HCT116 (cell line): ENCODE data around the gene NEK9. TPM values are rescaled to one million over a fixed set of nuclear protein-coding genes. Genes with fewer than 3 reads are reported as not detected.

Experiments
- ATAC-seq: fragments of 200-7000 bp; cut with Tn5 transposase; 2 replicates; pipeline ENCODE4 v1.9.1; 2020; ENCODE audit warnings: mild to moderate bottlenecking, moderate library complexity
- BruUV-seq: library from RNA; stranded (reverse); fragments of 400-500 nt; replicated peaks from 2 replicates; lab custom pipeline; 2021; lab: Mats Ljungman, UMichigan
- CTCF ChIA-PET: fragments of 300-600 bp; sonication (Branson Sonifier 250); formaldehyde crosslinking; loops from one replicate; lab custom pipeline; 2021; ENCODE audit warnings: antibody characterized with exemption; lab: Charles Lee
- POLR2A ChIA-PET: fragments of 300-600, 350-600 bp; sonication (Branson Sonifier 250); formaldehyde crosslinking; loops from one replicate; lab custom pipeline; 2021; ENCODE audit warnings: antibody characterized with exemption; lab: Charles Lee
- RAD21 ChIA-PET, 2 experiments: fragments of 300-600 bp; sonication (Branson Sonifier 250); formaldehyde crosslinking; loops; one replicate each; lab custom pipeline; 2023; ENCODE audit warnings: low total read pairs in 2 of 2; ENCODE audit not compliant: uncharacterized antibody in 2 of 2, unreplicated experiment in 2 of 2, low non-redundant PET in 1 of 2; lab: Charles Lee
- DNase-seq: peaks from one replicate; pipeline ENCODE4 v3.0.0-alpha.2; 2010; ENCODE audit warnings: low read depth, low spot score
- H2AFZ ChIP-seq: fragments of 200-600 bp; shearing (Covaris generic), sonication (generic); 2 replicates; pipeline ENCODE4 v1.6.1; 2017; ENCODE audit warnings: low read depth, mixed run types, mixed read lengths, antibody characterized with exemption, low read length; ENCODE audit not compliant: poor library complexity, severe bottlenecking
- H3K27ac ChIP-seq: 2 replicates; pipeline ENCODE4 v1.5.1; 2012; ENCODE audit warnings: low read depth, low read length
- H3K27me3 ChIP-seq: fragments of 200-600 bp; sonication (generic); 2 replicates; pipeline ENCODE4 v1.6.1; 2016; ENCODE audit warnings: mixed run types, low read length, mixed read lengths; ENCODE audit not compliant: insufficient read depth
- H3K36me3 ChIP-seq, 2 experiments: fragments of 200-500 bp in 1 of 2; fragments of 200-600 bp in 1 of 2; sonication (Bioruptor generic) in 1 of 2; sonication (generic) in 1 of 2; 2 replicates each; pipeline versions ENCODE4 v1.5.1 to v1.6.1; 2014 to 2016; ENCODE audit warnings: low read length in 2 of 2, inconsistent platforms in 1 of 2, mixed read lengths in 1 of 2, mixed run types in 1 of 2; ENCODE audit not compliant: insufficient read depth in 2 of 2, control insufficient read depth in 1 of 2
- H3K4me1 ChIP-seq, 2 experiments: fragments of 200-600 bp in 1 of 2; sonication (generic) in 1 of 2; 2 replicates each; pipeline versions ENCODE4 v1.5.1 to v1.6.1; 2012 to 2017; ENCODE audit warnings: low read length in 2 of 2, inconsistent platforms in 1 of 2, mild to moderate bottlenecking in 1 of 2, mixed read lengths in 1 of 2, mixed run types in 1 of 2, moderate library complexity in 1 of 2; ENCODE audit not compliant: insufficient read depth in 2 of 2, control insufficient read depth in 1 of 2
- H3K4me2 ChIP-seq: fragments of 200-600 bp; sonication (generic); 2 replicates; pipeline ENCODE4 v1.6.1; 2017; ENCODE audit warnings: mixed run types, low read length, mixed read lengths
- H3K4me3 ChIP-seq, 2 experiments: fragments of 200-600 bp in 1 of 2; sonication (generic) in 1 of 2; replicated peaks in 1 of 2; 2 replicates each; pipeline ENCODE4 v1.5.1; 2011 to 2016; ENCODE audit warnings: low read length in 2 of 2, control low read depth in 1 of 2, low read depth in 1 of 2, mild to moderate bottlenecking in 1 of 2, mixed read lengths in 1 of 2, mixed run types in 1 of 2
- H3K79me2 ChIP-seq: fragments of 200-600 bp; sonication (generic); 2 replicates; pipeline ENCODE4 v1.6.1; 2017; ENCODE audit warnings: mild to moderate bottlenecking, mixed run types, low read length, moderate library complexity, mixed read lengths; ENCODE audit not compliant: insufficient read depth
- H3K9ac ChIP-seq: fragments of 200-600 bp; sonication (generic); 2 replicates; pipeline ENCODE4 v1.6.1; 2016; ENCODE audit warnings: low read length, mixed read lengths
- H3K9me2 ChIP-seq: fragments of 200-600 bp; sonication (generic), shearing (Covaris generic); 2 replicates; pipeline ENCODE4 v1.6.1; 2017; ENCODE audit warnings: mixed run types, mild to moderate bottlenecking, moderate library complexity; ENCODE audit not compliant: insufficient read depth
- H3K9me3 ChIP-seq, 2 experiments: fragments of 200-500 bp in 1 of 2; fragments of 200-600 bp in 1 of 2; sonication (Bioruptor generic) in 1 of 2; sonication (generic) in 1 of 2; 2 replicates each; pipeline ENCODE4 v1.6.1; 2014 to 2017; ENCODE audit warnings: low read length in 2 of 2, mixed read lengths in 2 of 2, inconsistent platforms in 1 of 2, low read depth in 1 of 2, mild to moderate bottlenecking in 1 of 2, mixed run types in 1 of 2, moderate library complexity in 1 of 2; ENCODE audit not compliant: control insufficient read depth in 1 of 2, insufficient read depth in 1 of 2
- H4K20me1 ChIP-seq: fragments of 200-600 bp; sonication (generic), shearing (Covaris generic); 2 replicates; pipeline ENCODE4 v1.6.1; 2017; ENCODE audit warnings: mixed run types, mild to moderate bottlenecking, moderate library complexity; ENCODE audit not compliant: insufficient read depth
- ATF3 ChIP-seq: IDR thresholded peaks from 2 replicates; pipeline ENCODE4 v1.6.1; 2012
- CBX3 ChIP-seq: IDR thresholded peaks from 2 replicates; pipeline ENCODE4 v1.6.1; 2012; ENCODE audit warnings: low read depth
- CEBPB ChIP-seq: IDR thresholded peaks from 2 replicates; pipeline ENCODE4 v1.6.1; 2012; ENCODE audit warnings: low read depth
- EGR1 ChIP-seq: IDR thresholded peaks from 2 replicates; pipeline ENCODE4 v1.6.1; 2012; ENCODE audit warnings: low read depth
- JUND ChIP-seq: IDR thresholded peaks from 2 replicates; pipeline ENCODE4 v1.6.1; 2012
- MAX ChIP-seq: IDR thresholded peaks from 2 replicates; pipeline ENCODE4 v1.6.1; 2012
- POLR2A ChIP-seq: IDR thresholded peaks from 2 replicates; pipeline ENCODE4 v1.7.0; 2011; ENCODE audit warnings: borderline replicate concordance; ENCODE audit not compliant: insufficient read depth, insufficient read length; ENCODE audit errors: extremely low read depth
- POLR2AphosphoS5 ChIP-seq: IDR thresholded peaks from 2 replicates; pipeline ENCODE4 v1.6.1; 2011; ENCODE audit warnings: mild to moderate bottlenecking, low read depth, low read length, moderate library complexity
- SIN3A ChIP-seq: IDR thresholded peaks from 2 replicates; pipeline ENCODE4 v1.6.1; 2012; ENCODE audit warnings: low read depth
- SP1 ChIP-seq: IDR thresholded peaks from 2 replicates; pipeline ENCODE4 v1.6.1; 2012; ENCODE audit warnings: low read depth
- ZBTB33 ChIP-seq: IDR thresholded peaks from 2 replicates; pipeline ENCODE4 v1.6.1; 2011; ENCODE audit warnings: mild to moderate bottlenecking, low read length, moderate library complexity; ENCODE audit not compliant: insufficient replicate concordance; ENCODE audit errors: extremely low read depth
- ZFX ChIP-seq: fragments of 450-650 bp; IDR thresholded peaks from 2 replicates; pipeline ENCODE4 v1.6.1; 2017
- ZNF274 ChIP-seq: fragments of 200-500 bp; sonication (Bioruptor generic); IDR thresholded peaks from 2 replicates; pipeline ENCODE4 v1.6.1; 2014; ENCODE audit warnings: mild to moderate bottlenecking, low read depth, low read length, inconsistent platforms
- intact Hi-C: fragments of 100-400 bp; cut with micrococcal nuclease; formaldehyde crosslinking; loops from 2 replicates; pipeline ENCODE4 v1.10.0; 2022
- total RNA-seq: library from RNA; stranded (reverse); gene quantifications from one replicate; pipeline ENCODE4 v1.2.1, GENCODE V29; 2021; ENCODE audit not compliant: unreplicated experiment

Gene NEK9
- total RNA-seq, 1 experiment from 2014 or later = 64.4 TPM

GRCh38 chr14:75059642-75060041, 67.2 kb downstream of the NEK9 start:
- ATAC-seq (no peak), DNase-seq (no peak)
- Histone ChIP-seq H2AFZ (no peak overlapping the region), H3K9me2 (no peaks in the 10 kb centered on the region), H3K9me3 (no peaks in the 10 kb centered on the region), H4K20me1 (no peaks in the 10 kb centered on the region), H3K9ac (no peak overlapping the region), H3K4me3 (no peak overlapping the region), H3K79me2 (peaks cover 57% of the 10 kb centered on the region), H3K4me2 (no peak overlapping the region), H3K36me3 (peaks cover 2 to 20% of the 10 kb centered on the region in 2 experiments; a peak in 1 of 4 replicates), H3K4me1 (peaks cover 5 to 13% of the 10 kb centered on the region in 2 experiments; a peak in 2 of 4 replicates)
- RAD21 ChIA-PET = no interaction called here
- BruUV-seq = no TSS peak
- intact Hi-C loops = no loop called here
- TF ChIP-seq EGR1 = no peak
- no peak for TF ChIP-seq SP1
- no peak for TF ChIP-seq POLR2AphosphoS5
- TF ChIP-seq ZNF274 = no peak
- no peak for TF ChIP-seq ZBTB33
- TF ChIP-seq CBX3 = no peak
- no peak for TF ChIP-seq SIN3A
- no peak for TF ChIP-seq MAX
- no peak for TF ChIP-seq CEBPB
- TF ChIP-seq ZFX = no peak
- TF ChIP-seq POLR2A = no peak
- TF ChIP-seq ATF3 = no peak
- TF ChIP-seq JUND = no peak
- TF ChIP-seq, all 23 proteins: peak for 0
- ChIA-PET POLR2A (no interaction called here), CTCF (no interaction called here)
- H3K27ac ChIP-seq = no peak overlapping the region
- no peaks in the 10 kb centered on the region for H3K27me3 ChIP-seq
